HG02973 (cell line): Measurements from ENCODE around the gene SNRPD2.

ENCODE experiments used
- ATAC-seq: cut with Tn5 transposase; IDR thresholded peaks from one replicate; pipeline ENCODE4 v1.9.1; 2021; ENCODE audit warnings: moderate library complexity; ENCODE audit not compliant: unreplicated experiment

SNRPD2 gene

GRCh38 chr19:45659096-45659729, 32.5 kb downstream of the SNRPD2 start:
- no peak for ATAC-seq

- ATAC-seq, result no peak
Observed at GRCh38 chr19:45657520-45658167, 34.1 kb downstream of the SNRPD2 start.

- ATAC-seq, result no peak
Observed at GRCh38 chr19:45655073-45655472, 36.7 kb downstream of the SNRPD2 start.

GRCh38 chr19:45653634-45654033, 38.1 kb downstream of the SNRPD2 start:
- ATAC-seq, result no peak

- no peak for ATAC-seq
Observed at GRCh38 chr19:45650722-45651121, 41.0 kb downstream of the SNRPD2 start.

GRCh38 chr19:45646345-45646698, 45.4 kb downstream of the SNRPD2 start:
- ATAC-seq, result no peak

GRCh38 chr19:45645631-45646344, 46.0 kb downstream of the SNRPD2 start:
- ATAC-seq, result peak; percentile 27

- no peak for ATAC-seq
Observed at GRCh38 chr19:45645068-45645630, 46.6 kb downstream of the SNRPD2 start.

GRCh38 chr19:45643927-45644771, 47.6 kb downstream of the SNRPD2 start:
- no peak for ATAC-seq

GRCh38 chr19:45643024-45643926, 48.5 kb downstream of the SNRPD2 start:
- ATAC-seq, result peak; percentile 29

- ATAC-seq, result peak; percentile 37
Observed at GRCh38 chr19:45641274-45642105, 50.3 kb downstream of the SNRPD2 start.

- ATAC-seq, result no peak
Observed at GRCh38 chr19:45640849-45641273, 50.9 kb downstream of the SNRPD2 start.

- ATAC-seq, result no peak
Observed at GRCh38 chr19:45638930-45639729, 52.6 kb downstream of the SNRPD2 start, which contains the start of gene EML2. Gene EML2, minus strand, starts transcription at chr19:45639397. Its CDS starts 21 bp downstream, at chr19:45639376.

GRCh38 chr19:45637890-45638667, 53.7 kb downstream of the SNRPD2 start:
- no peak for ATAC-seq
